NOMO-1 treated with DMSO at 0.1 percent for 48 hours (cell line): ENCODE data around the gene PITPNM2.

Source experiments
- DNase-seq: peaks from one replicate; lab custom pipeline; 2025; ENCODE audit not compliant: unreplicated experiment; lab: John Stamatoyannopoulos, UW

The PITPNM2 gene

DNA sequence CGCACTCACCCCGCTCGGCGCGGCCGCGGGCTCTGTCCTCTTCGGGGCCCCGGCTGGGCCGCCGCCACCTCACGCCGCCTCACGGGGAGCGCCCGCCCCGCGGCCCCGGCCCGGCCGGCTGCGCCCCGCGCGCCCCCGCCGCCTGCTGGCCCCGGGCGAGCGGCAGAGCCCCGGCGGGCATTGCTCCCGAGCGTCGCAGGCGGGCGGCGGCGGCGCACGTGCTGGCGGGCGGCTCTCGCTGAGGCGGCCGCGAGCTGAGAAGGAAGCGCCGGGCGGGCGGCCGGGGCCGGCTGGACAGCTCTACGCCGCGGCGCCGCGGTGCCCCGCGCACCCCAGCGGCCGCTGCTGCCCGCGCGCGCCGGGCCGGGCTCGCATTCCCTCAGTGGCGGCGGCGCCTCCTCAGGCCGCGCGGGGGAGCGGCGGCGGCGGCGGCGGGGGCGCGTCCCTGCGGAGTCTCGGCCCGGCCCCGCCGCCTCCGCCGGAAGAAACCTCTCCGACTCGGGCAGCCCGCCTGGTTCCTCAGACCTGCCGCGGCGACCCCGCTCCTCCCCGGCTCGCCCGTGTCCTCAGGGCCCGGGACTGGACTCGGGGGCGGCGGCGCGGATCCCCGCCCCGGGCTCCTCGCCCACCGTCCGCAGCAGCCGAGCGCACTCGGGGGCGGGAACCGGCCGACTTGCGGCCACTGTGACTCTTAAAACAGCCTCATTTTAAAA, at the start of gene PITPNM2:
PITPNM2 (minus strand) TSS at position 347 of the 713 bp plus-strand sequence. CDS start 116,500 bp downstream, outside the sequence.
- DNase-seq = peak; percentile 48

- DNase-seq = no peak
Measured at GRCh38 chr12:123200414-123200813, 49.5 kb upstream of the PITPNM2 start.

DNA sequence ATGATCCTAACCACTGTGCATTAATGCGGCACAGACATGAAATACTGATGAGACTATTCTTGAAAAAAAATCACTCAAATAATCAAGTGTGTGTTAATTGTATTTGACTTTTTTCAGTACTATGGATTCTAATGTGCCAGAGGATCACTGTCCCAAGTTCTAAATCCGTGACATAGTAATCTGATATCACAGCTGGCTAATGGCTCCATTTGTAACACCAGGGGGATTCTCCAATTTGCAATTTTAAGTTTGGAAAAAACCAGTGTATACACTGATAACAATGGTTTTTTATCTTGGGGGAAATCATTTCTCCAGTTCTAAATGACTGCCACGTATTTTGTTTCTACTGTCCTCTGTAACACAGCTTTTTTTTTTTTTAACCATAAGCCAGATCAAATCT, 49.0 kb upstream of the PITPNM2 start:
- no peak for DNase-seq

DNA sequence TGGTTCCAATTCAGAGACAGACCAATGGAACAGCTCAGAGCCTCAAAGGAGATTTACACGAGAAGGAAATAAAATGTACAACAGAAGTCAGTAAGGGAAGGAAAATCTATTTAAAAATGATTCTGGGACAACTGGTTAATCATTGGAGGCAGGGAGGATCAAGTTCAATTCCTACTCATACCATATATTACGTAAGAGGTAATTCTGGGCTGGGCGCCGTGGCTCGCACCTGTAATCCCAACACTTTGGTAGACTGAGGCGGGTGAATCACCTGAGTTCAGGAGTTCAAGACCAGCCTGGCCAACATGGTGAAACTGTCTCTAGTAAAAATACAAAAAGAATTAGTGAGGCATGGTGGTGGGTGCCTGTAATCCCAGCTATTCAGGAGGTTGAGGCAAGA, 36.7 kb upstream of the PITPNM2 start:
- no peak for DNase-seq

- no peak for DNase-seq
Measured at GRCh38 chr12:123180171-123180570, 29.3 kb upstream of the PITPNM2 start.

GRCh38 chr12:123171967-123172366, 21.1 kb upstream of the PITPNM2 start:
- no peak for DNase-seq

- DNase-seq = no peak
Measured at GRCh38 chr12:123167329-123167728, 16.4 kb upstream of the PITPNM2 start.

GRCh38 chr12:123165537-123165936, 14.6 kb upstream of the PITPNM2 start:
- DNase-seq = no peak

DNA sequence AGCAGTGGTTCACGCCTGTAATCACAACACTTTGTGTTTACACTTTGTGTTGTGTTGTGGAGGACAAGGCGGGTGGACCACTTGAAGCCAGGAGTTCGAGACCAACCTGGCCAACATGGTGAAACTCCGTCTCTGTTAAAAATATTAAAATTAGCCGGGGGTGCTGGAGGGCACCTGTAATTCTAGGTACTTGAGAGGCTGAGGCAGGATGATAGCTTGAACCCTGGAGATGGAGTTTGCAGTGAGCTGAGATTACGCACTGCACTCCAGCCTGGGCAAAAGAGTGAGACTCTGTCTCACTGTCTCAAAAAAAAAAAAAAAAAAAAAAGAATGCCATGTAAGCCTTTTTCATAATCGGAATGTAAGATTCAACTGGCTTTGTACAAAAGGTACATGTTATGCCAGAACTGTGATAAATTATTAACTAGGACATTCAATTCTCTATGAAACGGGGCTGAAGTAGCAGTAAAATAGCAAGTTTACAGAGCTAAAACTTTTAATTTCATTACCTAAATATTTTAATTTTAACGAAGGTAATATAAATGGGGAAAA, 13.9 kb upstream of the PITPNM2 start:
- DNase-seq = no peak

- no peak for DNase-seq
Measured at GRCh38 chr12:123164222-123164621, 13.3 kb upstream of the PITPNM2 start.

DNA sequence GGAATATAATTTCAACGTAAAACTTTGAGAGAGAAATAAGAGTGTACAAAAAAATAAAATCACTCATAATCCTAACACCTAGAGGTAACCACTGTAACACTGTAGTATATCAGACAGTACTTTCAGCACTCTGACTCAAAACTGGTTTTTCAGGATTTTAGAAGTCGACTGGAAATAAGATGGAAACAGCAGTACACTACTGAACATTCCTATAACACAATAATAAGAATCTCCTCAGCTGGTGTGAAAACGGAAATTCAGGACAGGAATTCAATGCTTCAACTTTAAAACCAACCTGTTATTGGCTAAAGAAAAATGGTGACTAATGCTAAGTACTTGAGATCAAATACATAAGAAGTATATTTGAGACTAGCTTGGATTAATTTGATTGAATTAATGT, 12.3 kb upstream of the PITPNM2 start:
- no peak for DNase-seq

- DNase-seq = no peak
Measured at GRCh38 chr12:123160801-123161487, 10.1 kb upstream of the PITPNM2 start.

- DNase-seq = no peak
Measured at GRCh38 chr12:123153906-123154305, 3.0 kb upstream of the PITPNM2 start.

GRCh38 chr12:123152833-123153232, 1.9 kb upstream of the PITPNM2 start:
- no peak for DNase-seq

GRCh38 chr12:123151457-123152454, 866 bp upstream of the PITPNM2 start:
- DNase-seq = no peak

DNA sequence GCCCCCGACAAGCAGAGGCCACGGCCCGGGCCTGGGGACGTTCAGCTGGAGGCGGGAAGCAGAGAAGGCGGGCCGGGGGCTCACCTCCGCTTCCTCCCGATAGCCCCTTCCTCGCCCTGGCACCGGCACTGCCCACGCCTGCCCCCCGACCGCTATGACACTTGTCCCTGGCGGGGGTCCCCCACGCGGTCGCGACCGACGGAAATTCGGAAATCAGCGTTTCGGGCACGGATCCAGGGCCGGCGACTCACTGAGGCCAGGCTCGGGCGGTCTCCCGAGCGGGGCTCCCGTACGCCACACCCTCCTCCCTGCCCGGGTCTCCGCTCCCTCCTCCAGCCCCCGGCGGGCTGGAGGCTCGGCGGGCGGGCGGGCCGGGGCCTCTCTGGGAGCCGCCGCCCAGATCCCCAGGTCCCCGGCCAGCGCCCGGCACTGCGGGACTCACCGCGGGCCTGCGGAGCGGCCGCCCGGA, 581 bp downstream of the PITPNM2 start:
- no peak for DNase-seq

DNA sequence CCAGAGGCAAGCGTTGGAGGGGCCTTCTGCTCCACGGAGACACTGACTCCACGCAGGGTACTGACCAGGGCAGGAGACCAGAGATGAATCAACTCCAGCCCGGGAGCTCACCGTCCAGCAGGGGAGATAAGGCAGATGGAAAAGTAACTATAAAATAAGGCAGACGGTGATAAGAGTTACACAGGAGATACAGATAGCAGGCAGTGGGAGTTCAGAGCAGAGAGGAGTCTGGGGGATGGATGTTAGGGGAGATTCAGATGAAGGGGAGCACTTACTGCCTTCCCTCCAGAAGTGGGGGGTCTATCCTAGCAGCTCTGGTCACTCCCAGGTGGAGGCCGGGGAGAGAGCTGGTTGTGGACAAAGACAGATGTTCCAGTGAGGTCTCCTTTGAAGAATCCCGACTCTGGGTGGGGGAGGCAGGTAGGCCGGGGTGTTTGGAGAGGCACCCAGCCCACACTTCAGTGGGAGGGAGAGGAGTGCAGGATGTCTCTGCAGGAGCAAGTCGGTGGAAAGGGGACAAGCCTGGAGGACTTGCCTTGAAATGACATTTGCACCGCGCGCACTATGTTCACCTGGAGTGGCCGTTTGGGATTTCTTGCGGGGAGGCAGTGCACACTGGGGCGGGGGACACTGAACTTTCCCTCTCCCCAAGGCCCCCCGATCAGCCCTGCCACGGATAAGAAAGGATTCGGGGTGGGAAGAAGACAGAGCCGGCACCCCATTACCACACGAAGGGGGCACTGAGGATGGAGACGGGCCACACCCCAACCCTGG, 1.2 kb downstream of the PITPNM2 start:
- no peak for DNase-seq

DNA sequence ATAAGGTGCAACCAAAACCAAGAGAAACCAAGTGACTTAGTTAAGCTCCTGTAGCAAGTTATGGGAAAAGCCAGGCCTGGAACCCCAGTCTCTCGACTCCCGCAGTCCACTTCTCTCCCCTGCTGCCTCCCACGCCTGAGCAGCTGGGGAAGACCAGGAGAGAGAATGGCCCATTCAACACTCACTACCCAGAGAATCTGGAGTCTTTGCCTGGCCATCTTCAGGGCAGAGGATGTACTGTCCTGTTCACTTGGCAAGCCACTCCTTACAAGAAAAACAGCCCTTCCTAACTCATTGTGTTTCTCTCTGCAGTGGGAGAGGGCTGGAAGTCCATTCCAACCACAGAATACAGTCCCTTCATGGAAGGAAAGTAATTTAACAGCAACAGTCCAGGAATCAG, 1.8 kb downstream of the PITPNM2 start:
- DNase-seq = no peak

- no peak for DNase-seq
Measured at GRCh38 chr12:123148655-123149054, 2.2 kb downstream of the PITPNM2 start.

- no peak for DNase-seq
Measured at GRCh38 chr12:123148223-123148622, 2.7 kb downstream of the PITPNM2 start.
